ENCODE data around the gene RNF17. TPM values are rescaled to one million over a fixed set of nuclear protein-coding genes. Genes with fewer than 3 reads are reported as not detected.

The RNF17 gene
- total and polyA plus RNA-seq, 4 donors = 0.08 to 0.14 TPM; not detected in 2

- no peaks in the 10 kb centered on the region for H3K9me3 ChIP-seq (ENCODE audit: control insufficient read depth in 4 of 4, low read length in 3 of 4)
- no peak for TF ChIP-seq RAD21 (IDR thresholded peaks at IDR 0.05)
- no peak for TF ChIP-seq SP1 (IDR thresholded peaks at IDR 0.05)
- TF ChIP-seq TAF1 (conservative IDR thresholded peaks at IDR 0.05) = no peak
- no peak for TF ChIP-seq RXRA (IDR thresholded peaks at IDR 0.05)
- TF ChIP-seq MAX (IDR thresholded peaks at IDR 0.05) = no peak
- TF ChIP-seq FOXA1 (IDR thresholded peaks at IDR 0.05) = no peak
- no peak for TF ChIP-seq GABPA (IDR thresholded peaks at IDR 0.05 in 1 of 2, conservative IDR thresholded peaks at IDR 0.05 in 1 of 2)
- no peak for TF ChIP-seq HNF4A (conservative IDR thresholded peaks at IDR 0.05)
- no peak for TF ChIP-seq FOXA2 (IDR thresholded peaks at IDR 0.05)
- no peak overlapping the region for H3K4me3 ChIP-seq (ENCODE audit: low read depth in 1 of 3, low read length in 3 of 3)
- WGBS = 96% methylated on average over 7 of the region's 7 CpGs
- no peak for DNase-seq (ENCODE audit: low spot score)
- no peaks in the 10 kb centered on the region for H3K4me1 ChIP-seq (ENCODE audit: control insufficient read depth in 4 of 4, insufficient read depth in 4 of 4, low read length in 3 of 4)
- no peak overlapping the region for H3K9ac ChIP-seq (ENCODE audit: low read depth in 1 of 2, low read length in 2 of 2)
- no peaks in the 10 kb centered on the region for H3K27me3 ChIP-seq (ENCODE audit: control insufficient read depth in 4 of 4, insufficient read depth in 4 of 4, low read length in 3 of 4)
- H3K36me3 ChIP-seq (ENCODE audit: control insufficient read depth in 4 of 4, insufficient read depth in 3 of 4, low read depth in 1 of 4, low read length in 3 of 4) = peaks cover 0 to 10% (median 5%) of the 10 kb centered on the region in 4 donors
- H3K27ac ChIP-seq (ENCODE audit: low read depth in 1 of 2, low read length in 2 of 2) = no peak overlapping the region
These were observed 142.3 kb downstream of the RNF17 start for GRCh38 chr13:24906268-24906667.

- Histone ChIP-seq H3K4me1 (ENCODE audit: control insufficient read depth in 4 of 4, insufficient read depth in 4 of 4, low read length in 3 of 4) (no peaks in the 10 kb centered on the region), H3K9me3 (ENCODE audit: control insufficient read depth in 4 of 4, low read length in 3 of 4) (no peaks in the 10 kb centered on the region), H3K4me3 (ENCODE audit: low read depth in 1 of 3, low read length in 3 of 3) (no peak overlapping the region), H3K9ac (ENCODE audit: low read depth in 1 of 2, low read length in 2 of 2) (no peak overlapping the region), H3K27ac (ENCODE audit: low read depth in 1 of 2, low read length in 2 of 2) (no peak overlapping the region), H3K36me3 (ENCODE audit: control insufficient read depth in 4 of 4, insufficient read depth in 3 of 4, low read depth in 1 of 4, low read length in 3 of 4) (peaks cover 0 to 9% (median 3%) of the 10 kb centered on the region in 4 donors), H3K27me3 (ENCODE audit: control insufficient read depth in 4 of 4, insufficient read depth in 4 of 4, low read length in 3 of 4) (no peaks in the 10 kb centered on the region)
- no peak for DNase-seq (ENCODE audit: low spot score)
- WGBS = 88% methylated on average over 2 of the region's 2 CpGs
- TF ChIP-seq, protein P1, sequence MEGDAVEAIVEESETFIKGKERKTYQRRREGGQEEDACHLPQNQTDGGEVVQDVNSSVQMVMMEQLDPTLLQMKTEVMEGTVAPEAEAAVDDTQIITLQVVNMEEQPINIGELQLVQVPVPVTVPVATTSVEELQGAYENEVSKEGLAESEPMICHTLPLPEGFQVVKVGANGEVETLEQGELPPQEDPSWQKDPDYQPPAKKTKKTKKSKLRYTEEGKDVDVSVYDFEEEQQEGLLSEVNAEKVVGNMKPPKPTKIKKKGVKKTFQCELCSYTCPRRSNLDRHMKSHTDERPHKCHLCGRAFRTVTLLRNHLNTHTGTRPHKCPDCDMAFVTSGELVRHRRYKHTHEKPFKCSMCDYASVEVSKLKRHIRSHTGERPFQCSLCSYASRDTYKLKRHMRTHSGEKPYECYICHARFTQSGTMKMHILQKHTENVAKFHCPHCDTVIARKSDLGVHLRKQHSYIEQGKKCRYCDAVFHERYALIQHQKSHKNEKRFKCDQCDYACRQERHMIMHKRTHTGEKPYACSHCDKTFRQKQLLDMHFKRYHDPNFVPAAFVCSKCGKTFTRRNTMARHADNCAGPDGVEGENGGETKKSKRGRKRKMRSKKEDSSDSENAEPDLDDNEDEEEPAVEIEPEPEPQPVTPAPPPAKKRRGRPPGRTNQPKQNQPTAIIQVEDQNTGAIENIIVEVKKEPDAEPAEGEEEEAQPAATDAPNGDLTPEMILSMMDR (IDR thresholded peaks at IDR 0.05; ENCODE audit: low read depth, low read length, missing input control) = no peak
- TF ChIP-seq FOXA2 (IDR thresholded peaks at IDR 0.05) (no peak), RAD21 (IDR thresholded peaks at IDR 0.05) (no peak), HNF4G (IDR thresholded peaks at IDR 0.05) (no peak), MAX (IDR thresholded peaks at IDR 0.05) (no peak), TAF1 (conservative IDR thresholded peaks at IDR 0.05) (no peak), EGR1 (IDR thresholded peaks at IDR 0.05; ENCODE audit: low read depth in 2 of 2) (no peak), SP1 (IDR thresholded peaks at IDR 0.05) (no peak), REST (IDR thresholded peaks at IDR 0.05) (no peak), FOXA1 (IDR thresholded peaks at IDR 0.05) (no peak), RXRA (IDR thresholded peaks at IDR 0.05) (no peak), GABPA (IDR thresholded peaks at IDR 0.05 in 1 of 2, conservative IDR thresholded peaks at IDR 0.05 in 1 of 2) (no peak), JUND (IDR thresholded peaks at IDR 0.05) (no peak), ATF3 (IDR thresholded peaks at IDR 0.05) (no peak), NR2F2 (IDR thresholded peaks at IDR 0.05) (no peak), YY1 (IDR thresholded peaks at IDR 0.05) (no peak), HNF4A (conservative IDR thresholded peaks at IDR 0.05) (no peak)
- TF ChIP-seq, protein P2, sequence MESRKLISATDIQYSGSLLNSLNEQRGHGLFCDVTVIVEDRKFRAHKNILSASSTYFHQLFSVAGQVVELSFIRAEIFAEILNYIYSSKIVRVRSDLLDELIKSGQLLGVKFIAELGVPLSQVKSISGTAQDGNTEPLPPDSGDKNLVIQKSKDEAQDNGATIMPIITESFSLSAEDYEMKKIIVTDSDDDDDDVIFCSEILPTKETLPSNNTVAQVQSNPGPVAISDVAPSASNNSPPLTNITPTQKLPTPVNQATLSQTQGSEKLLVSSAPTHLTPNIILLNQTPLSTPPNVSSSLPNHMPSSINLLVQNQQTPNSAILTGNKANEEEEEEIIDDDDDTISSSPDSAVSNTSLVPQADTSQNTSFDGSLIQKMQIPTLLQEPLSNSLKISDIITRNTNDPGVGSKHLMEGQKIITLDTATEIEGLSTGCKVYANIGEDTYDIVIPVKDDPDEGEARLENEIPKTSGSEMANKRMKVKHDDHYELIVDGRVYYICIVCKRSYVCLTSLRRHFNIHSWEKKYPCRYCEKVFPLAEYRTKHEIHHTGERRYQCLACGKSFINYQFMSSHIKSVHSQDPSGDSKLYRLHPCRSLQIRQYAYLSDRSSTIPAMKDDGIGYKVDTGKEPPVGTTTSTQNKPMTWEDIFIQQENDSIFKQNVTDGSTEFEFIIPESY (IDR thresholded peaks at IDR 0.05) = no peak
These were observed 146.6 kb downstream of the RNF17 start for GRCh38 chr13:24910502-24911132.
